Posterior cingulate gyrus (tissue), 11 donors: Measurements from ENCODE around the gene NAALADL2.
"Not testable (repeated sequence)": the region's sequence is repeated elsewhere in the genome, so short reads cannot be mapped to it uniquely, and the experiment has no call there.

Source experiments
- DNase-seq, 10 donors: peaks; one replicate each; pipeline versions ENCODE4 v3.0.0 to v3.0.0-alpha.2; 2020 to 2021; ENCODE audit warnings: mixed read lengths in 3 of 10
- intact Hi-C: fragments of 100-400 bp; cut with DNase I; formaldehyde crosslinking; loops from one replicate; pipeline ENCODE4 v1.15.1; 2023

NAALADL2 gene

DNA sequence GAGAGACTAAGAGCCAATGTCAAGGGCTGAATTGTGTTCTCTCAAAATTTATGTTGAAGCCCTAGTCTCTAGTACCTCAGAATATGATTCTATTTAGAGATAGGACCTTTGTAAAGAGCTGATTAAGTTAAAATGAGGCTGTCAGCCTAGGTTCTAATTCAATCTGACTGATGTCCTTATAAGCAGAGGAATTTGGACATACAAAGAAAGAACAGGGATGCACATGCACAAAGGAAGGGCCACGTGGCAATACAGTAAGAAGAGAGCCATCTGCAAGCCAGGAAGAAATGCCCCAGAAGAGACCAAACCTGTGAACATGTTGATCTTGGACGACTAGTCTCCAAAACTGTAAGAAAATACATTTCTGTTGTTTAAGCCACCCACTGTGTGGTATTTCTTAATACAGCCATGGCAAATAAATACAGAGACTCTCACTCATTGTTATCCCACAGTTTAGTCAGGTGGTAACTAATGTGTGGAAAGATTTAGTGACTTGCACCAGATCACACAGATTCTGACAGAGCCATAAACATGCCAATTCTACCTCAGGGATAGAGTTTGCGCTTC lies 652.2 kb downstream of the NAALADL2 start:
- DNase-seq: no peak
- intact Hi-C loops: no loop called here

DNA sequence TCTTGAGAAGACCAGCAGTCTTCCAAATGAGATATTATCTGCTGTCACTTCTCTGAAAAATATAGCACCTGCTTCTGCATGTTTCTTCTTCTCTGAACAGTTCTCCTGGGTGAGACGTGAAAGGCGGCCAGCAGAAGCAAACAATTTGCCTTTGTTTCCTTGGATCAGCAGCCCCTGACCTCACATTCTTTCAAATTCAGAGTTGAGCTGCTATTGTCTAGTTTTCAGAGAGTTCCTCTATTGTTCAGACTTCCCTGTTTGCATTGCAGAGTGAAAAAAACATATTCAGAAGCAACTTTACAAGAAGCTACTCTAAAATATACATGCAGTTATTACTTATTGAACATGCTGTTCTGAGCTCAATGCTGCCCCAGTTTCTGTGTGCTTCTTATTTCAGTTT lies 653.6 kb downstream of the NAALADL2 start:
- intact Hi-C loops: no loop called here
- DNase-seq: peak in 5 of 10 donors; percentile 17 to 79 (median 61)

DNA sequence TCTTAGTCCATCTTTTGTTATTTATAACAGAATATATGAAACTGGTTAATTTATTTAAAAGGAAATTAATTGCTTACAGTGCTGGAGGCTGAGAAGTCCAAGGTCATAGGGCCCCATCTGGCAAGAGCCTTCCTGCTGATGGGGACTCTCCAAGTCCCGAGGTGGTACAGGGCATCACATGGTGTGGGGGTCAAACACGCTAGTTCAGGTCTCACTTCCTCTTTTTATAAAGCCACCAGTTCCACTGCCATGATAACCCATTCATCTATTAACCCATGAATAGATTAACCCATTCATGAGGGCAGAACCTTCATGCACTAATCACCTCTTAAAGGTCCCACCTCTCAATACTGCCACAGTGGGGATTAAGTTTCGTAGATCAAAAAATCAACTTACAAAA lies 659.3 kb downstream of the NAALADL2 start:
- intact Hi-C loops: no loop called here

DNA sequence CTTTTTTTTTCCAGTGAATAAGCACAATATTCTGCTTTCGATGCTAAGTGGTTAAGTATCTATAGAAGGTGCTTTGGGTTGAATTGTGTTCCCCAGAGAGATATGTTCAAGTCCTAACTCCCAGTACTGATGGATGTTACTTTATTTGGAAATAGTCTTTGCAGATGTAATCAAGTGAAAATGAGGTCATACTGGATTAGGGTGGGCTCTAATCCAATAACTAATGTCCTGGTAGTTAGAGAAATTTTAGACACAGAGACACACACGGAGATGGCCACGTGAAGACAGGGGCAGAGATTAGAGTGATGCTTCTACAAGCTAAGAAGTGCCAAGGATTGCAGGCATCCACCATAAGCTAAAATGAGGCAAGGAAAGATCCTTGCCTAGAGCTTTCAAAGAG lies 662.3 kb downstream of the NAALADL2 start:
- no peak for DNase-seq
- intact Hi-C loops: no loop called here

More for the DNA sequence above, 659.3 kb downstream of the NAALADL2 start:
- DNase-seq: no peak

DNA sequence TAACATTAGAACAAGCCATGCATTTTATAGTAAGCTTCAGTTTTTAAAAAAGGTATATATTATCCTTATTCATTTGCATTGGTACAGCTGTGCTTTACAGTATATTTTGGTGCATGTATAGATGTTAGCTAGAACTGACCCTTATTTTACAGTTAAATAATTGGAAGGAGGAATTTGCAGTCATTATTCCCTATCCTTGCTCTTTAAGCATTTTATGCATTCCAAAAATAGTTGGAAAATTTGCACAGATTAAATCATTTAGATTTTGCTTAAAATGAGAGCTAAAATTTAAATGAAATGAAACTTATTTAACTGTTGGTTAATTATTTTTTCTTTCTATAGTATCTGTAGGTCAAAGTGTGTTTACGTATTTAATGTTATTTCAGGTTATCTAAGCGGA lies 667.1 kb downstream of the NAALADL2 start:
- DNase-seq: no peak
- intact Hi-C loops: no loop called here

DNA sequence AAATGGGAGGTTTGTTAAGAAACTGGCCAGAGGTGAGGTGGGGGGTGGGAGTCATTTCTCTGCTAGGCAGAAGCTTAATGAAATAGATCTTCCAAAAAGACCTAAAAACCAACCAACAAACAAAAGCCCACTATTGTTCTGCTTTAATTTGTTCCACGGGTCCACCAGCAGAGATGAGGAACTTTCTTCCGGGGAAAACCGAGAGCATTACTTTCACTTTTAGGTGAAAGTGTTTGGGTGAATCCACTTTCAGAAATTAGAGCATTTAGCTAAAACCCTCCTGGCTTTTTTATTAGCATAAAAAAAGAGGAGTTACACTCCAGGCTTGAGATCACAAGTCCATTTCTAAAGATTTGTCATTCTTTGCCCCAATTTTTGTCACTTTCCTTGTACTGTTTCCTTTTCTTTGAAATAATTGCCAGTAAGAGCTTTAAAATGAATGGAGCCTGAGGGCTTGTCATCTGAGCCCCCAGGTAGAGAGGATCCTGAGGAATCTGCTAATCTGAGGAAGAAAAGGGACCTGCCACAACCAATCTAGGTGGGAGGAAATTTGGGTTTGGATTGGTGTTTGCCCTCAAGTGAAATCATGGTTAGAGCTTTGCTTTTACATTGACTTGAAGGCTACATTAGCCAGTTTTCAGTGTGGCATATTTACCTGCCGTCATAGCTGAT lies 667.6 kb downstream of the NAALADL2 start:
- DNase-seq: no peak
- intact Hi-C loops: no loop called here

DNA sequence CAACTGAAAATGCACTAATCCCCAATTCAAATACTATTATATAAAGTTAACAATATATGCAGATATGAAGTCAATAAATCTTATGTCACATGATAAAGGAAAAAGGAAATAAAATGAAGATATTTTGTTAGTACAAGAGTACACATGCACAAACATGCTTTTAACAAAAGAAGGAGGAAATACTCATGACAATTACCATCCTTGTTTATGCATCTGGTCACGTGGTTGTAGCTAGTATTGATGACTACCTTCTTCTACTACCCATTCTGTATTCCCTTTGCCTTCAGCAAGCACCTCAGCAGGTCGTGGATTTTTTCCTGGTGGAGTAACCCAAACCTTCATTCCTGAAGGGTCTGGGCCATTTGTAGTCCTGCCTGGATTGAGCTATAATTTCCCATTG lies 669.6 kb downstream of the NAALADL2 start:
- intact Hi-C loops: not testable (repeated sequence)

DNA sequence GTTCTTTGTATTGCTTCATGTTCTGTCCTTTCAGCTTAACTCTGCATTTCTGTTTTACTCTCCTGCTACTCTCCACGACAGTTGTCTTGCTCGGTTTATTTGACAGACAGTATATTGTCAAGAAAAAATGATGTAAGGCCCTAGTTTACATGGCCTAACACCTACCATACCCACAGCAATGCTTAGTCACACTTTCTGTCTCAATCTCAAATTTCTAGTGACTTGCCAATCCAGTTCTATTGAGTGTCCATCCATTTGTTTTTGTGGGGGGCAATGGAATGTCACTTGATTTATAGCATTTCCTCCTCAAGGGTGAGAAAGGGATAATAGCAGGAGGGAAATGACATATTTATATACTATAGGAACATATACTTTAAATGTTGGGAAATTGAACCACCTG lies 676.2 kb downstream of the NAALADL2 start:
- intact Hi-C loops: no loop called here
- DNase-seq: no peak

More for the DNA sequence above, 669.6 kb downstream of the NAALADL2 start:
- DNase-seq: not testable (repeated sequence)

DNA sequence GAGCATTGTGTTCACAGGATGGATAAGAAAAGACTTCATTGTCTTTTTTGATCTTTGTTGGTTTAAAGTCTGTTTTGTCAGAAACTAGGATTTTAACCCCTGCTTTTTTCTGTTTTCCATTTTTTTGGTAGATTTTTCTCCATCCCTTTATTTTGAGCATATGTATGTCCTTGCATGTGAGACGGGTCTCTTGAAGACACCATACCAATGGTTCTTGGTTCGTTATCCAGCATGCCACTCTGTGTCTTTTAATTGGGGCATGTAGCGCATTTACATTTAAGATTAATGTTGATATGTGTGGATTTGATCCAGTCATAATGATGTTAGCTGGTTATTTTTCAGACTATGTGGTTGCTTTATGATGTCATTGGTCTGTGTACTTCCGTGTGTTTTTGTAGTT lies 687.0 kb downstream of the NAALADL2 start:
- intact Hi-C loops: no loop called here

DNA sequence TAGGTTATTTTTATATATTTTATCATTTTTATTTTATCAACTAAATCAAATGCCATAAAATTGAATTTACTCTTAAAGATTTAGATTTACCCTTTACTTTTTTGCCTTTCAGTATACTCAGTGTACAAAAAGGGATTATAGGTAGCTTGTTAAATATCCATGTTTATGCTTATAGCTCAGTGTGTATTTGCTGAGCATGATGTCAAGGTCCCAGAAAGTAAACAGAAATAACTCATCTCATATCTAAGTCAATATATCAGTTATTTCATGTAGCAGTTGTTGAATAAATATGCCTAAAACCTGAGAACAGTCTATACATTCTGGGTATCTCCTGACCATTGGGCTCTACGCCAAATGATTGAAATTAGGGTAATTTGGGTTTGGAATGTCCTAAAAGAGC lies 693.8 kb downstream of the NAALADL2 start:
- DNase-seq: no peak
- intact Hi-C loops: no loop called here

More for the DNA sequence above, 687.0 kb downstream of the NAALADL2 start:
- no peak for DNase-seq

DNA sequence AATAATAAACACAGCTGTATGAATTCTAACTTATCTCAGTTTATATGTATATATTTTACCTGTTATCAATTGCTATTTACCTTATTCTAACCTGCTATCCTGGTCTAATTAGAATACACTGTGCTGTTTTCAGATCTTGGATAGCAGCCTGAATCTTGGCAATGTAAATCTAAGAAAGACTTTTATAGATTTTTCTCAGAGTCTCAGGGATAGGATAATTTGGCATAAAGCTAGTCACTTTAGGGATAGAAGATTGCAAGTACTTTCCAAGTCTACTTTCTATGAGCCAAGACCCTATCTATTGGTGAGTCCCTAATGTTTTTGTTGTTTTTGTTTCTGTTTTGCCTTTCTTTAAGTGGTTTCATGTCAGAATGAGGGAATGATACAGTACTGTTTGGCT lies 695.7 kb downstream of the NAALADL2 start:
- DNase-seq: no peak
- intact Hi-C loops: no loop called here

DNA sequence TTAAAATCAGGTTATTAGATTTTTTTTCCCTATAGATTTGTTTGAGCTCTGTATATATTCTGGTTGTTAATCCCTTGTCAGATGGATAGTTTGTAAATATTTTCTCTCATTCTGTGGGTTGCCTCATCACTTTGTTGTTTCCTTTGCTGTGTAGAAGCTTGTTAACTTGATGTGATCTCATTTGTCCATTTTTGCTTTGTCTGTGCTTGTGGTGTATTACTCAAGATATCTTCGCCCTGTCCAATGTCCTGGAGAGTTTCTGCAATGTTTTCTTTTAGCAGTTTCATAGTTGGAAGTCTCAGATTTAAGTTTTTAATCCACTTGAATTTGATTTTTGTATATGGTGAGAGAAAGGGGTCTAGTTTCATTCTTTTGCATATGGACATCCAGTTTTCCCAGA lies 699.1 kb downstream of the NAALADL2 start:
- intact Hi-C loops: no loop called here
- DNase-seq: no peak

DNA sequence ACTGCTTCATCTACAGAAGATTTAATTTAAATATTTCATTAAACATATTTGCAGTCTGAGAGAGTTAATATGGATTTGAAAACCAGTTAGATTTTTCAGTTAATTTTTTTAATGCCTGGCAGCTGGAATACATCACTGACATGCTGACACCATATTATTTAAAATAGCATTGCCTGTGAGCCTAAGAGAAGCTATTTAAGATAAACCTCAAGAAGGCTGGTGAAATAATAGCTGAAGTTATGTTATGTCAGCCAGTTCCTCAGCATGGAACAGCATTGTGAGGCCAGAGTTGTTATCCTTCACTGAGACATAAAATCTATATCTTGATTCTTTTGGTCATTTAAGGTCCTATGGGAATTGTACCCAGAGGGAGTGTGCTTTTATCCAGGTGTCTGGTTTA lies 705.2 kb downstream of the NAALADL2 start:
- intact Hi-C loops: no loop called here
- DNase-seq: no peak

DNA sequence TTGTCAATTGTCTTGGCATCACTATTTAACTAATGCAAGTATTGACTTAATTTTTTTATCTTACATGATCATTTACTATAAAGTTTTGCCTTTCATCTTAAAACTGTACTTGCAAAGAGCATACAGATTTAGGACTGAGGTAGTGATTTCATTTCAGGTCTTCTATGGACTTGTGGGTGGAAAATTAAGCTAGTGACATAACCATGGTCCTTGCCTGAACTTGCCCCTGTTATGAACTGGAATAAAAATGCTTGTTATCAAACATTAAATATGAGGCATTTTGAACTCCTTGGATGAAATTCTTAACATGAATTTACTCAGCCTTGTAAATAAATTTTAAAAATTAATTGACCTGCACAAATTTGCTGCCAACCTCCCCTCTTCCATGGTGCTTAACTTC lies 712.0 kb downstream of the NAALADL2 start:
- DNase-seq: no peak

DNA sequence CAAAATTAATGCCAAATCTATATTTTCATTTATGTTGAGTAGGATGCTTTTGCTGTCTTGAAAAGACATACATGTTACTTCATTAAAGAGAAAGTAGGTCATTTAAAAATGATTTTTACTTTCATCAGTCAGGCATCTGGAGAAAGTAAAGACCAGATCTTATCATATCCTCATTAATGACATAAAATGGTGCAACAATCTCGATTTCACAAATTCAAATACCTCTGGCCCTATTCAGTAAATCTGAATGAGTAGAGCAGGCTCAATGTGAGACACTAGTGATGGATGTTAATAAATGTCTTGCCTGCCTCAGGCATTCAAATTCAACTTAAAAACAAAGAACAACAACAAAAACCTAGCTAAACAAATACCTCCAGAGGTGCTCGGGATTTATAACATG lies 714.1 kb downstream of the NAALADL2 start:
- DNase-seq: no peak
- intact Hi-C loops: no loop called here

More for the DNA sequence above, 712.0 kb downstream of the NAALADL2 start:
- intact Hi-C loops: no loop called here

DNA sequence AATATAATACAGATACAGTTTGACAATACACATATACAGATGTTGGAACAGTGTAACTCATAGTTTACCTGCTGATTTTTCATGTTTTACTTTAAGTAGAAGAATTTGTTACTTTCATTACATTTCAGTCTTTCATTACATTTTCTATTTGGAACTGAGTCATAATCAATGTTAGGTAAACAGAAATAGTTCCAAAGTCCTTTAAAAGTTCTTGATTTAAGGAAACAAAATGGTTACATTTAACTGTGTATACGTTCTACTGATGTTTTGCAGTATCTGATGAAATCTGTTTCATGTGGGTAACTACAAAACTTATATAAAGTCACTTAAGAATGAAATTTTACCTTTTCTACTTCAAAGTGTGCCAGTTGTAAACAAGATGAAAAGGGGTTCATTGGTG lies 721.2 kb downstream of the NAALADL2 start:
- no peak for DNase-seq
- intact Hi-C loops: no loop called here

DNA sequence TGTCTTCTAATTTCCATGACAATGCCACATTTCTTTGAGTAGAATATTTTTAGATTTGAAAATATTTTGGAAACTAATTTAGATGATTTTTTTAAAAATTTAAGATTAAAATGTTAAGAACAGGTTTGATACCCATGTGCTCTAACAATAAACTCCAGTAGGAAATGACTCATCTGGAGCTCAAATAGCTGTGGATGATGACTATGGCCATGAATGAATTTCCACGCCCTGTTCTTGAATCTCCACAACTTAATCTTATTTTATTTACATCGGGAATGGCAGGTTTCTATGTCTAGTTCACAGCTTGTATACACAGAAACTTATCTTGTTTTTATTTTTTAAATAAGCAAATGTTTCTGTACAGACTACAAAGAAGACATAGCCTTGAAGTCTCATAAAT lies 726.8 kb downstream of the NAALADL2 start:
- intact Hi-C loops: no loop called here
- no peak for DNase-seq

DNA sequence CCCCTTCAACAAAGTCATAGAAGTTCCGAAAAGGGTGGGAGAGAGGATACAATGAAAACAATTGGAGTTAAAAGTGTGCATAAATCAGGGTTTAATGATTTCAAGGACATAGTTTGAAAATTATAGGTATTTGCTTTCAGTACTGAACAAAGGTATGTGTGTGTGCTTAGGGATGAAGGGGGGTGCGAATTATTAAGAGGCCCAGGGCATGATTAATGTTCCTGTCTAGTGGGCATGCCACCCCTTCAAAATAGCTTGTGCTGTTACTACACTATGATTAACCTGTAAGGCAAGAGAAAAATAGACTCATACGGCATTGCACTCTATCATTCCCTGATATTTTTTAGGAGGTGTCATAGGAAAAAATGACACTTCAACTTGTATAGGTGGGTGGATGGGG lies 731.6 kb downstream of the NAALADL2 start:
- intact Hi-C loops: no loop called here
- no peak for DNase-seq

DNA sequence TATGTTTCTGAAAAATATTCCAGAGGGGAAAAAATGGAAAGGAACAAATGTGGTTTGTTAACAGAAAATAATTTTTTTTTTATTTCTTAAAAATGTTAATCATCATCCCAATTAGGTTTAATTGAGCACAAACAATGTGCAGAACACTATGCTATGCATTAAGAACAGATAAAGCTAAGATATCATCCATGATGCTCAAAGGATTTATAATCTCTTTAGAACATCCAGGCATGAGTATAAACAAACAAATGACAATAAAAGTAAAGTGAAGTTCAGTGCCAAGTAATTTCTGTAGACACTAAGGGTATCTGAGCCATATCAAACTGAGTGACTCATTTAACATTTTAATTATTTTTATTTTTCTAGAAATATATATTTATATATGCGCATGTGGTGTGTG lies 732.2 kb downstream of the NAALADL2 start:
- intact Hi-C loops: no loop called here
- no peak for DNase-seq

DNA sequence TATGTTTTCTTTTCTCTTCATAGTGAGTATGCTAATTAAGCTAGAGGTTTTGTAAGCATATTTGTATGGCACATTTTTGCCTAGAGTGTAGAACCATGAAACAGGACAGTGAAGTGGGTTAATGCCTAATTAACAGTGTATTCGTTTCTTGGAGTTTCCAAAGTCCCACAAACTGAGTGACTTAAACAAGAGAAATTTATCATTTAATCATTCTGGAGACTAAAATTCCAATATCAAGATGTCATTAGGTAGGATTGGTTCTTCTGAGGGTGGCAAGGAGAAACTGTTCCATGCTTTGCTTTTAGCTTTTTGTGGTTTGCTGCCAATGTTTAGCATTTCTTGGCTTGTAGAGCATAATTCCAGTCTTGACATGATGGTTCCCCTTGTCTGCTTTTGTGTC lies 734.2 kb downstream of the NAALADL2 start:
- DNase-seq: no peak
- intact Hi-C loops: no loop called here

DNA sequence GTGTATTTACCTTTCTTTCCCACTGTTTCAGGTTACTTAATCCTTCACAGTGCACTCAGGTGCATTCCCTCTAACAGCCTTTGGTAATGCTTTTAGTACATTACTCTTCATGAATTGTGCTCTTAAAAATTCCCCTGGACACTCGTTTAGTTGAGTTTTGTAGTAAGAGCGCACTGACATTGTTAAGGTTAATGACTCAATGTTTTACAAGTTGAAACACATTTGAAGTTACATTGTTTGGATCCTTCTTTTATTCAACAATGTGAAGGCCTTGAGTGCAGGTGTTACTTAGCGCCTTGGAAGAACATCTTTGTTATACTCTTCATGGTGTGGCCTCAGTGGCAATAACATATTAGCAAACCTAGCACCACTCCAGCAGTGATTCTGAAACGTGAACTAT lies 739.6 kb downstream of the NAALADL2 start:
- no peak for DNase-seq
- intact Hi-C loops: no loop called here

DNA sequence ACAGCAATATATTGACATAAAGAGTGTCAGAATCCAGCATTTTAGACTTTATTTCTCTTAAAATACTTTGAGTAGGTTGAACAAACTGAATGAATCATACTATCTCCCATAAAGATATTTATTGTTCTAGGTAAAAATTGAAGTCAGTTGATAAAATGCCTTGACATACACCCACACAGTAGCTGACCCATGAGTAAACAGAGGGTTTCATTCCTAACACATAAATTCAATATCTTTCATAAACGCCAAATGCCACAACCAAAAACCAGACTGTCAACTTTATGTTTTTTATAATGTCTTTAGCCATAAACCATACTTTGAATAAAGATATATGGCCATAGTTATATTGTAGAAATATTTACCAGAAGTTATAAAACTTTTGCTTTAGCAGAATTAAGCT lies 742.4 kb downstream of the NAALADL2 start:
- intact Hi-C loops: no loop called here
- no peak for DNase-seq

DNA sequence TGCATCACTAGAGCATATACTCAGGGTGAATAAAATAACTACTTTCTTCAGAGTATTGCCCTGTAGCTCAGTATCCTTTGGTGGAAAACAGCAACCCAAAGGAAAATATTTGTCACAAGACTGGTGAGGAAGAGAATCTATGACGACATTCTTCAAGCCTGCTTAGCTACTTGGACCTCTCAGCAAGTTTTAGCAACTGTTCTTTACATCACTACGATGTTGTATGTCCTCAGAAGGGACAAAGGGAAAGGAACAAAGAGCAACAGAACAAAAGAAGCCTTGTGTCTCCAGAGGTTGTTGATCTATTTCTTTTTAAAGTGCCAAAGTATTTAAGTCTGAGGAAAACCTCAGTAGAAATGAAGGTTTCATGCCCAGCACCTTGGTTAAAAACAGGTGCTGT lies 746.7 kb downstream of the NAALADL2 start:
- no peak for DNase-seq
- intact Hi-C loops: no loop called here
